Endothelial cell of umbilical vein (primary cell): ENCODE measurements around the gene ROPN1L. TPM values are rescaled to one million over a fixed set of nuclear protein-coding genes. Genes with fewer than 3 reads are reported as not detected.

ENCODE experiments used
- BruUV-seq: library from RNA; stranded (reverse); fragments of 400-500 nt; replicated peaks from 2 replicates; lab custom pipeline; 2021; lab: Mats Ljungman, UMichigan
- CTCF ChIA-PET: fragments of 300-600, 350-600 bp; sonication (Branson Sonifier 250); formaldehyde crosslinking; loops from one replicate; lab custom pipeline; 2021; ENCODE audit warnings: antibody characterized with exemption, inconsistent platforms; lab: Charles Lee
- POLR2A ChIA-PET: fragments of 300-600, 350-600 bp; sonication (Branson Sonifier 250); formaldehyde crosslinking; loops from one replicate; lab custom pipeline; 2021; ENCODE audit warnings: antibody characterized with exemption, inconsistent platforms; lab: Charles Lee
- DNase-seq: peaks from one replicate; pipeline ENCODE4 v3.0.0-alpha.2; 2011; ENCODE audit warnings: low read depth, low spot score
- FAIRE-seq: peaks from 2 replicates; lab custom pipeline; 2011; peaks lifted over from hg19 to GRCh38; lab: Jason Lieb, UNC
- H2AFZ ChIP-seq: 2 replicates; pipeline ENCODE4 v1.6.0; 2012; ENCODE audit warnings: low read depth, low read length, control low read depth, inconsistent platforms
- H3K27ac ChIP-seq: 2 replicates; pipeline ENCODE4 v1.5.1; 2011; ENCODE audit warnings: low read depth, mild to moderate bottlenecking, control low read depth, low read length, moderate library complexity; ENCODE audit not compliant: insufficient read depth
- H3K27me3 ChIP-seq, 2 experiments: 2 replicates each; pipeline versions ENCODE4 v1.6.0 to v1.6.1; 2011; ENCODE audit warnings: low read length in 2 of 2, mixed read lengths in 1 of 2; ENCODE audit not compliant: control insufficient read depth in 2 of 2, insufficient read depth in 2 of 2
- H3K36me3 ChIP-seq, 2 experiments: 2 replicates in 1 of 2; 3 replicates in 1 of 2; pipeline ENCODE4 v1.5.1; 2011; ENCODE audit warnings: low read length in 2 of 2, mild to moderate bottlenecking in 1 of 2, moderate library complexity in 1 of 2; ENCODE audit not compliant: control insufficient read depth in 2 of 2, insufficient read depth in 2 of 2; ENCODE audit errors: extremely low read depth in 1 of 2
- H3K4me1 ChIP-seq: 3 replicates; pipeline ENCODE4 v1.5.1; 2011; ENCODE audit warnings: mild to moderate bottlenecking, low read length; ENCODE audit not compliant: control insufficient read depth, insufficient read depth; ENCODE audit errors: extremely low read depth
- H3K4me2 ChIP-seq: 2 replicates; pipeline ENCODE4 v1.6.1; 2011; ENCODE audit warnings: low read length, control low read depth, mixed read lengths; ENCODE audit not compliant: insufficient read depth
- H3K4me3 ChIP-seq, 3 experiments: fragments of 200-600 bp in 1 of 3; sonication (generic), shearing (Covaris generic) in 1 of 3; replicated peaks in 1 of 3; 2 replicates each; pipeline ENCODE4 v1.5.1; 2011 to 2016; ENCODE audit warnings: control low read depth in 3 of 3, low read length in 3 of 3, mild to moderate bottlenecking in 2 of 3, inconsistent platforms in 1 of 3, low read depth in 1 of 3, moderate library complexity in 1 of 3; ENCODE audit not compliant: insufficient read depth in 1 of 3
- H3K79me2 ChIP-seq: 2 replicates; pipeline ENCODE4 v1.6.0; 2012; ENCODE audit warnings: low read length, inconsistent platforms; ENCODE audit not compliant: control insufficient read depth, insufficient read depth
- H3K9ac ChIP-seq: replicated peaks from 2 replicates; pipeline ENCODE3; 2011; ENCODE audit warnings: low read length, control low read depth; ENCODE audit not compliant: insufficient read depth; ENCODE audit errors: extremely low read depth
- H3K9me1 ChIP-seq: replicated peaks from 3 replicates; pipeline ENCODE4 v1.6.0; 2011; ENCODE audit warnings: mild to moderate bottlenecking, low read length; ENCODE audit not compliant: control insufficient read depth, insufficient read depth; ENCODE audit errors: extremely low read depth
- H3K9me3 ChIP-seq: replicated peaks from 2 replicates; pipeline ENCODE4 v1.5.1; 2012; ENCODE audit warnings: low read length, inconsistent platforms; ENCODE audit not compliant: control insufficient read depth, insufficient read depth
- H4K20me1 ChIP-seq: replicated peaks from 2 replicates; pipeline ENCODE3; 2011; ENCODE audit warnings: mild to moderate bottlenecking, low read length; ENCODE audit not compliant: control insufficient read depth, insufficient read depth; ENCODE audit errors: extremely low read depth
- EZH2 ChIP-seq: IDR thresholded peaks from 2 replicates; pipeline ENCODE4 v1.6.1; 2012; ENCODE audit warnings: borderline replicate concordance, low read depth, mild to moderate bottlenecking, moderate library complexity, low read length, inconsistent platforms; ENCODE audit not compliant: severe bottlenecking
- FOS ChIP-seq: IDR thresholded peaks from 2 replicates; pipeline ENCODE4 v1.6.1; 2011; ENCODE audit warnings: mild to moderate bottlenecking, low read length, moderate library complexity, borderline replicate concordance; ENCODE audit not compliant: insufficient read depth
- GATA2 ChIP-seq: IDR thresholded peaks from 2 replicates; pipeline ENCODE4 v1.7.0; 2011; ENCODE audit warnings: low read depth, mild to moderate bottlenecking, moderate library complexity, mixed read lengths, low read length; ENCODE audit not compliant: insufficient read length, insufficient read depth
- JUN ChIP-seq: IDR thresholded peaks from 2 replicates; pipeline ENCODE4 v1.6.1; 2011; ENCODE audit warnings: borderline replicate concordance, low read depth; ENCODE audit not compliant: insufficient read length, insufficient read depth
- MYC ChIP-seq: IDR thresholded peaks from one replicate; pipeline ENCODE4 v1.6.1; 2011; ENCODE audit warnings: mild to moderate bottlenecking, low read depth, low read length
- POLR2A ChIP-seq: IDR thresholded peaks from 2 replicates; pipeline ENCODE4 v1.6.1; 2012; ENCODE audit warnings: low read depth, mild to moderate bottlenecking, control low read depth, low read length
- POLR2AphosphoS5 ChIP-seq: IDR thresholded peaks from 2 replicates; pipeline ENCODE4 v1.6.1; 2012; ENCODE audit warnings: low read depth, mild to moderate bottlenecking, control low read depth, low read length, moderate library complexity; ENCODE audit not compliant: insufficient read depth
- dilution Hi-C: fragments of 300-500 bp; cut with MboI; formaldehyde crosslinking; loops from one replicate; pipeline ENCODE4 v1.15.0; 2019; ENCODE audit warnings: low sequenced_read_pairs; ENCODE audit not compliant: extremely low pct_ligation_motif_present
- intact Hi-C: fragments of 100-400 bp; cut with micrococcal nuclease; formaldehyde crosslinking; loops from one replicate; pipeline ENCODE4 v1.10.0; 2022
- polyA plus RNA-seq, 4 experiments: library from polyadenylated mRNA; depleted of rRNA in 3 of 4; stranded (reverse) in 3 of 4; unstranded in 1 of 4; fragments of >200 nt; gene quantifications; 2 replicates each; pipeline versions ENCODE4 v1.2.1 to v1.2.3, GENCODE V29; 2011 to 2012; ENCODE audit warnings: missing spikeins in 1 of 4
- total RNA-seq: library from RNA; stranded (reverse); gene quantifications from 2 replicates; pipeline ENCODE4 v1.2.3, GENCODE V29; 2021
- TF ChIP-seq, protein P1 (sequence below), 2 donors: IDR thresholded peaks; 1 replicate in 1 of 2; 2 replicates in 1 of 2; pipeline ENCODE4 v1.5.1; 2011; ENCODE audit warnings: low read length in 2 of 2, mild to moderate bottlenecking in 2 of 2, moderate library complexity in 2 of 2, control low read depth in 1 of 2, inconsistent platforms in 1 of 2, low read depth in 1 of 2; ENCODE audit not compliant: insufficient read depth in 1 of 2; ENCODE audit errors: extremely low read depth in 1 of 2
- TF ChIP-seq, protein P2 (sequence below): IDR thresholded peaks from 2 replicates; pipeline ENCODE4 v1.6.1; 2011; ENCODE audit not compliant: insufficient read depth, insufficient read length

The ROPN1L gene
- total and polyA plus RNA-seq, 2 donors (not counting 3 experiments of a cell fraction or from before 2014, with no cell fraction given): 0.30 to 0.60 TPM

DNA sequence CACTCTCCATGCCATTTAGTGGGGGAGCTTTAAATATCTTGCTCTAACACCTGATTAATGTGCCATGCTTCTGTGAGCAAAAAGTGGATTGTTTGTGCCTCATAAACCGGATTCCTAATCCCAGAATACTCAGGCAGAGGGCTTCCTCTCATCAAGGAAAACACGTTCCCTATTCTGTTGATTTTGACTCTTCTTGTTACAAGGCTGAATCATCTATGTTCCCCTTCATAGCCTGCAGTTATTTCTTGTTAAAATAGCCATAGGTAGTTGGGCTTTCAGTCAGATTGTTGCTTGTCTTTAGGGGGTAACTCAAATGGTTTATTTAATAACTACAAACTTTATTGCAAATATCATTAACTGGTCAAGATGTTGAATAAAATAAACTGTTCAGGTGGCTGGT is 26.6 kb downstream of the ROPN1L start:
- DNase-seq (no peak), FAIRE-seq (peak; percentile 12)
- Histone ChIP-seq H3K4me2 (no peak overlapping the region), H3K4me1 (peaks cover 17% of the 10 kb centered on the region), H3K79me2 (no peaks in the 10 kb centered on the region), H4K20me1 (no peaks in the 10 kb centered on the region), H3K4me3 (no peak overlapping the region), H3K36me3 (no peaks in the 10 kb centered on the region), H3K27me3 (peaks cover 0 to 3% of the 10 kb centered on the region in 2 experiments), H3K9me3 (no peaks in the 10 kb centered on the region), H2AFZ (no peak overlapping the region), H3K9me1 (no peaks in the 10 kb centered on the region), H3K27ac (no peak overlapping the region), H3K9ac (no peak overlapping the region)
- dilution Hi-C loops: no loop called here
- ChIA-PET POLR2A (interaction anchor here (1.1 kb wide), 1 partner anchor 46 kb away, joined by 3 read pairs; no protein-coding TSS in a partner anchor), CTCF (interaction anchor here (1.1 to 2.6 kb wide), 5 partner anchors 13 to 159 kb away, joined by 3 to 16 read pairs (median 4); no protein-coding TSS in a partner anchor)
- TF ChIP-seq JUN (no peak), POLR2A (no peak), GATA2 (no peak), FOS (no peak), MYC (no peak), POLR2AphosphoS5 (no peak), EZH2 (no peak)
- TF ChIP-seq, protein P1, sequence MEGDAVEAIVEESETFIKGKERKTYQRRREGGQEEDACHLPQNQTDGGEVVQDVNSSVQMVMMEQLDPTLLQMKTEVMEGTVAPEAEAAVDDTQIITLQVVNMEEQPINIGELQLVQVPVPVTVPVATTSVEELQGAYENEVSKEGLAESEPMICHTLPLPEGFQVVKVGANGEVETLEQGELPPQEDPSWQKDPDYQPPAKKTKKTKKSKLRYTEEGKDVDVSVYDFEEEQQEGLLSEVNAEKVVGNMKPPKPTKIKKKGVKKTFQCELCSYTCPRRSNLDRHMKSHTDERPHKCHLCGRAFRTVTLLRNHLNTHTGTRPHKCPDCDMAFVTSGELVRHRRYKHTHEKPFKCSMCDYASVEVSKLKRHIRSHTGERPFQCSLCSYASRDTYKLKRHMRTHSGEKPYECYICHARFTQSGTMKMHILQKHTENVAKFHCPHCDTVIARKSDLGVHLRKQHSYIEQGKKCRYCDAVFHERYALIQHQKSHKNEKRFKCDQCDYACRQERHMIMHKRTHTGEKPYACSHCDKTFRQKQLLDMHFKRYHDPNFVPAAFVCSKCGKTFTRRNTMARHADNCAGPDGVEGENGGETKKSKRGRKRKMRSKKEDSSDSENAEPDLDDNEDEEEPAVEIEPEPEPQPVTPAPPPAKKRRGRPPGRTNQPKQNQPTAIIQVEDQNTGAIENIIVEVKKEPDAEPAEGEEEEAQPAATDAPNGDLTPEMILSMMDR (IDR thresholded peaks at IDR 0.05; ENCODE audit: extremely low read depth in 1 of 2, insufficient read depth in 1 of 2, low read depth in 1 of 2, low read length in 2 of 2): no peak
- TF ChIP-seq, protein P2, sequence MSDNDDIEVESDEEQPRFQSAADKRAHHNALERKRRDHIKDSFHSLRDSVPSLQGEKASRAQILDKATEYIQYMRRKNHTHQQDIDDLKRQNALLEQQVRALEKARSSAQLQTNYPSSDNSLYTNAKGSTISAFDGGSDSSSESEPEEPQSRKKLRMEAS: no peak
- BruUV-seq: no TSS peak
- intact Hi-C loops: no loop called here
